Mesothelial cell of epicardium (in vitro differentiated cells): ENCODE data around the gene NFATC1. TPM values are rescaled to one million over a fixed set of nuclear protein-coding genes. Genes with fewer than 3 reads are reported as not detected.

ENCODE experiments used
- DNase-seq, 2 experiments: peaks; one replicate each; pipeline ENCODE4 v3.0.0; 2021; ENCODE audit warnings: low spot score in 2 of 2; ENCODE audit not compliant: unreplicated experiment in 2 of 2
- H3K27ac Mint-ChIP-seq: 2 replicates; pipeline ENCODE4 v1.8.0; 2021; ENCODE audit warnings: mixed read lengths
- H3K27me3 Mint-ChIP-seq: 2 replicates; pipeline ENCODE4 v1.8.0; 2021; ENCODE audit warnings: low read depth, mixed read lengths
- H3K36me3 Mint-ChIP-seq: 2 replicates; pipeline ENCODE4 v1.8.0; 2021; ENCODE audit warnings: mixed read lengths
- H3K4me1 Mint-ChIP-seq: 2 replicates; pipeline ENCODE4 v1.8.0; 2021; ENCODE audit warnings: mixed read lengths
- H3K4me3 Mint-ChIP-seq: 2 replicates; pipeline ENCODE4 v1.8.0; 2021; ENCODE audit warnings: mild to moderate bottlenecking, moderate library complexity, mixed read lengths
- H3K9me3 Mint-ChIP-seq: 2 replicates; pipeline ENCODE4 v1.8.0; 2021; ENCODE audit warnings: mixed read lengths
- total RNA-seq: library from RNA; stranded (reverse); gene quantifications from 3 replicates; pipeline ENCODE4 v1.2.1, GENCODE V29; 2021
- TF ChIP-seq, protein P1 (sequence below): fragments of 200-600 bp; sonication (generic); IDR thresholded peaks from one replicate; pipeline ENCODE4 v1.5.0; 2021; ENCODE audit warnings: antibody characterized with exemption; ENCODE audit not compliant: unreplicated experiment

NFATC1 gene
- total RNA-seq, 1 donor from 2014 or later, result 13.4 TPM

DNA sequence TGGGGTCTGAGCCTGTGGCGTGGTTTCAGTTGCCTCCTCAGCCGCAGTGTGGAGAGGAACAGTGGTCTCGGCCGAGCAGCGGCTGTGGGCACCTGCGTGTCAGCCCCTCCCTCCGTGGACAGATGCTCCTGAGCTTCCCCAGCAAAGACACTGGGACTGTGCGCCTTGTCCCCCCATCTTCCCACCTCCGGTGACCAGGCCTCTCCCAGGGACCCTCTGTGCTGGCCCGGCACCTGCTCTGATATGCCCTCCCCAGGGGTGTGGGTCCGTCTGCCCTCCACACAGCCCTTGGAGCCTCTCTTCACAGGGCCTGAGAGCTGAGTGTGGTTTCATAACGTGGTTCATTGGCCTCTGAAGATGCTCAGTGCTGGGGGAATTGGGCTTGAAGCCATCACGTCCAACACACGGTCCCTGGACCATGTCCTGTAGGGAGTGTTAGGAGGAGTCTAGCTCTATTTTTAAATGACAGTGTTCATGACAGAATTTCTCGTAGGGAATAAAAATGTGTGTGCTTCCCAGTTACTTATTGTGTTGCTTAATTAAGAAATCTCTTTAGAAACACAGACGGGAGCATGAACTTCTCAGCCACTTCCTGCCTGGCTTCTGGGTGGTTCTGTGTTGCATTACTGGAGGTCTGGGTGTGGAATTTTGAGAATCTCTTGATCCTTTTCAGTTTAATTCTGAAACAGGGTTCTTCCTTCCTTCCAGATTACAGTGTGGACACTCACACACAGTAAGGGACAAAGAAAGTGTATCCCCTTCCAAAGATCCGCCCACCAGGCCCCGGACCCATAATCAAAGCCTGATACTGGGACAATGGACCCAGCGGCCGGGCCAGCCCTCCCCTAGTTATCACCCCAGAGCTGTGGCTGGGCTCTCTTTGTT is 110.7 kb downstream of the NFATC1 start:
- TF ChIP-seq, protein P1, sequence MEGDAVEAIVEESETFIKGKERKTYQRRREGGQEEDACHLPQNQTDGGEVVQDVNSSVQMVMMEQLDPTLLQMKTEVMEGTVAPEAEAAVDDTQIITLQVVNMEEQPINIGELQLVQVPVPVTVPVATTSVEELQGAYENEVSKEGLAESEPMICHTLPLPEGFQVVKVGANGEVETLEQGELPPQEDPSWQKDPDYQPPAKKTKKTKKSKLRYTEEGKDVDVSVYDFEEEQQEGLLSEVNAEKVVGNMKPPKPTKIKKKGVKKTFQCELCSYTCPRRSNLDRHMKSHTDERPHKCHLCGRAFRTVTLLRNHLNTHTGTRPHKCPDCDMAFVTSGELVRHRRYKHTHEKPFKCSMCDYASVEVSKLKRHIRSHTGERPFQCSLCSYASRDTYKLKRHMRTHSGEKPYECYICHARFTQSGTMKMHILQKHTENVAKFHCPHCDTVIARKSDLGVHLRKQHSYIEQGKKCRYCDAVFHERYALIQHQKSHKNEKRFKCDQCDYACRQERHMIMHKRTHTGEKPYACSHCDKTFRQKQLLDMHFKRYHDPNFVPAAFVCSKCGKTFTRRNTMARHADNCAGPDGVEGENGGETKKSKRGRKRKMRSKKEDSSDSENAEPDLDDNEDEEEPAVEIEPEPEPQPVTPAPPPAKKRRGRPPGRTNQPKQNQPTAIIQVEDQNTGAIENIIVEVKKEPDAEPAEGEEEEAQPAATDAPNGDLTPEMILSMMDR, result no peak
- Mint-ChIP-seq H3K36me3 (no peaks in the 10 kb centered on the region), H3K4me3 (no peak overlapping the region), H3K27ac (peak overlapping the region; percentile 73), H3K4me1 (peaks cover 30% of the 10 kb centered on the region), H3K27me3 (peaks cover 6% of the 10 kb centered on the region), H3K9me3 (no peaks in the 10 kb centered on the region)
- no peak for DNase-seq

DNA sequence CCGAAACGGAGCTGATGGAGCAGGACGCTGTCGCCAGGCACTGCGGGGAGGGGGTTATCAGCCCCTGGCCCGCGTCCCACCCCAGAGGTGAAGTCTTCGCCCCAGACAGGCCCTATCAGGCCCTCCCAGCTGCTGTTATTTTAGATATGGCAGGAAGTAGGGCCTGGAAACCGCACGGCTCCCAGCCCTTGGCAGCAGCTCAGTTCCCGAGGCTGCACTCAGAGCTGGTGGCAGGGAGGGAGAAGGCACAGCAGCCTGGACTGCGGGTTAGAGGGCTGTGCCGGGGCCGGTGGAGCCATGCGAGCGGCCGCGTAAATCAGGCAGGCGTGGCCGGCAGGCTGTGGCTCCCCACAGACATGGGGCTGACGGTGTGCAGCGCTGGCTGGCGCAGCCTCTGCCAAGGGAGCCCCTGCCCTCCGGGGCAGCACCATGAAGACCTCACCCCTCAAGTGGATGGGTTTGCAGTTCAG is 111.4 kb downstream of the NFATC1 start:
- Mint-ChIP-seq H3K4me3 (no peak overlapping the region), H3K27ac (peak overlapping the region; percentile 73), H3K9me3 (no peaks in the 10 kb centered on the region)

DNA sequence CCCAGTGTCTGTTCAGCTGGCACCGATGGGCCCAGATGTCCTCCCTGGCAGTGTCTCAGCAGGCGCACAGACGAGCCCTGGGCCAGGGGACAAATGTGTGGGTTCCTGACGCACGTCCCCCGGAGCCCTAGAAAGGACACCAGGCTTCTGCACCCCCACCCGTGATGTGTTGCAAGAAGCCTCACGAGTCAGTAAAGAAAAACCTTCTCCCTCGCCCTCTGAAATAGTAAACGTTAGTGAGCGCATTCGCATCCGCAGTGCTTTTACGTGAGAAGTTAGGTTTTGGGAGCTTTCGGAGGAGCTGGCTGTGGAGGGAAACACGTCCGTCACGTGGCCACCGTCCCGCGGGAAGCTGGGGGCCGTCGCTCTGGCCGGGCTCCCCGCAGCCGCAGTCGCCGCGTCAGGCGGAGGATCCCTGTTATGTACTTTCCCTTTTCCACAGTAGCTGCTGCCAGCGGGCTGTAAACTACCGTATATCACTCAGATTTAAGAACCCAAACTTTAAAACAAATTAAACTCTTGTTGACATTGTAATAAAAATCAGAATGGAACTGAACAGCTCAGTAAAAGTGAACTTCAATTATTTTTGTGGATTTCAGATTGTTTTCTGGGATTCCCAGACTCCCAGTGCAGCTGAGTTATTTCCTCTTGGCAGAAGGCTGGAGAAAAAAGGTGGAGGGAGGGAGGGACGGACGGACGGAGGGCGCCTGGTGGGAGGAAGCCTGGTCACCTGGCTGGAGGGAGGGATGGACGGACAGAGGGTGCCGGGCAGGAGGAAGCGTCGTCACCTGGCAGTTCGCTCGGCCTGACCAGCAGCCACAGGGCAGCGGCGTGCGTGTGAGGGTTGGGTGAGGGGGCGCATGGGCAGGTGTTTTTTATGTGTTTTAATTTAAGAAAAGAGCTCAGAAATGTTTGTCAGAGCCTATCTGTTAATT is 112.1 kb downstream of the NFATC1 start:
- TF ChIP-seq, protein P1, result no peak
- peaks cover 6% of the 10 kb centered on the region for H3K27me3 Mint-ChIP-seq
- peak overlapping the region; percentile 90 for H3K27ac Mint-ChIP-seq
- H3K9me3 Mint-ChIP-seq, result no peaks in the 10 kb centered on the region
- H3K36me3 Mint-ChIP-seq, result no peaks in the 10 kb centered on the region
- peak in 1 of 2 experiments; percentile 18 for DNase-seq
- H3K4me1 Mint-ChIP-seq, result peaks cover 30% of the 10 kb centered on the region
- peak overlapping the region; percentile 51 for H3K4me3 Mint-ChIP-seq

More for the DNA sequence above, 111.4 kb downstream of the NFATC1 start:
- Mint-ChIP-seq H3K27me3 (peaks cover 6% of the 10 kb centered on the region), H3K4me1 (peaks cover 30% of the 10 kb centered on the region), H3K36me3 (no peaks in the 10 kb centered on the region)
- peak in 1 of 2 experiments; percentile 19 for DNase-seq
- TF ChIP-seq, protein P1, result no peak

DNA sequence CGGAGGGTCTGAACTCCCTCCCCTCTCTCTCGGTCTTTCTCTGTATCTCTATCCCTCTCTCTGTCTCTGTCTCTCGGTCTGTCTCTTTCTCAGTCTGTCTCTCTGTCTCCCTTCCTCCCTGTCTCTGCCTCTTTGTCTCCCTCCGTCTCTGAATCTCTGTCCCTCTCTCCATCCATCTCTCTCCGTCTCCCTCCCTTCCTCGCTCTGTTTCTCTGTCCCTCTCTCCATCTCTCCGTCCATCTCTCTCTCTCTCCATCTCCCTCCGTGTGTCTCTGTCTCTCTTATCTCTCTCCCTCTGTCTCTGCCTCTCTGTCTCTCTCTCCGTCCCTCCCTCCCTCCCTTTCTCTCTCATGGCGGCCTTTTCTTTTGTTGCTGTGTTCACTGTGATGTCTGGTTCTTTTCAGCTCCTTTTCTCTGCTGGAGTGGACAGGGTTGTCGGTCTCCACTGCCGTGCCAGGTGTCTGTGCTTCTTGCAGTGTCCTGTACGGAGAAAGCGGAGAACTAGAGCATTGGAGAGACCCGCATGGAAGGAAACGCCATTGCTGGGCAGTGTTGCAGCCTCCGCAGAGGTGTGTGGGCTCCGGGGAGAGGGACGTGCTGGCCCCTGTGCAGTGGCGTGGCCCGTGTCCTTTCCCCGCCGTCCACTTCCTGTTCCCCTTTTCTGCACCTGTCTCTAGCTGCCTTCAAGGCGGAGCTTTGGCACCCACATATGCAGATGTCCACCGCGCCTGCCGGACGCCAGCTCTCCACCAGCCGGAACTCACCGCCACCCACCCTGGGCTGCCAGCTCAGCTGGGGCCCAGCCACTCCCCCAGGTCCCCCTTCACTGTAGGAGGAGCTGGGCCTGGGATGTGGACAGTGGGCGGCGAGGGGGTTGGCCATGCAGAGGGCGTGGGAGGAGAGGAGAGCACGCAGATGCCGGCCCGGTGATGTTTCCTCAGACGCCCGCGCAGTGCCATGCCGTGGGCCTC is 113.1 kb downstream of the NFATC1 start:
- DNase-seq, result peak in 1 of 2 experiments; percentile 14
- TF ChIP-seq, protein P1, result no peak
- Mint-ChIP-seq H3K36me3 (no peaks in the 10 kb centered on the region), H3K27me3 (peaks cover 6% of the 10 kb centered on the region), H3K9me3 (no peaks in the 10 kb centered on the region), H3K27ac (peak overlapping the region; percentile 90), H3K4me1 (peaks cover 30% of the 10 kb centered on the region), H3K4me3 (no peak overlapping the region)
